GM21526 (cell line): ENCODE results near the gene SUFU.
"Not testable (repeated sequence)": the region's sequence is repeated elsewhere in the genome, so short reads cannot be mapped to it uniquely, and the experiment has no call there.

Source experiments
- ATAC-seq: cut with Tn5 transposase; IDR thresholded peaks from one replicate; pipeline ENCODE4 v1.9.1; 2021; ENCODE audit warnings: moderate library complexity; ENCODE audit not compliant: unreplicated experiment, low FRiP score

SUFU gene

DNA sequence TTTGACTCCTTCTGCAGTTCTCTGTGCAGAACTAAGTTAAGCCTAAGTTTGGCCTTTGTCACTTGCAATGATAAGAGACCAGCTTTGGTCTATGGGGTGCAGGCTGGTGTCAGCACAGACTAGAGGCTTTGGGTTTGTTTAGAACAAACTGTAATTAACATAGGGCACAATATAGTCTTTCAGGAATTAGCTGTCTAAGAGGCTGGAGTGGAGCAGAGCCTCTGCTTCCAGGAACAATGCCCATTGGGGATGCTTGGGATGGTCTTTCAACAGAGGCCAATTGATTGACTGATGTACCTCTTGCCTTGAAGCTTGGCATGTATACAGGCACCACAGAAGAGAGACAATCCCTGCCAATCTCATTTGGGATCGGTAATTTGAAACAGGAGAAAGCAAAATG, 4.7 kb downstream of the SUFU start:
- no peak for ATAC-seq

DNA sequence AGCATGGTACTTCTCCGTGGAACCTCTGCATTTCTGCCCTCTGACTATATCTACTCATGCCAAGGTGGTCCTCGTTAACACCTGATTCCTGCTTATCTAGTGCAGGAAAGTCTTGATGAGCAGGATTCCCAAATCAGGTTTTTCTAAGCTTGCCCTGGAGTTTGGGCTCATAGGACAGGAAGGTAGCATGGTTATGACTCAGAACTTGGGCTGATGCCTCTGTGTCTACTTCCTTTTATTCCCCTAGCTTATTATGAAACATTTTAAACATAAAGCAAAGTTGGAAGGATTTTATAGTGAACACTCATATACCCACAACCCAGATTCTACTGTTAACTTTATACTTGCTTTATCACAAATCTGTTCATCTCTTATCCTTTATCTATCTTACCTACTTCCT, 5.6 kb downstream of the SUFU start:
- ATAC-seq: no peak

- peak; percentile 72 for ATAC-seq
These were observed 8.0 kb downstream of the SUFU start for GRCh38 chr10:102511583-102512274.

DNA sequence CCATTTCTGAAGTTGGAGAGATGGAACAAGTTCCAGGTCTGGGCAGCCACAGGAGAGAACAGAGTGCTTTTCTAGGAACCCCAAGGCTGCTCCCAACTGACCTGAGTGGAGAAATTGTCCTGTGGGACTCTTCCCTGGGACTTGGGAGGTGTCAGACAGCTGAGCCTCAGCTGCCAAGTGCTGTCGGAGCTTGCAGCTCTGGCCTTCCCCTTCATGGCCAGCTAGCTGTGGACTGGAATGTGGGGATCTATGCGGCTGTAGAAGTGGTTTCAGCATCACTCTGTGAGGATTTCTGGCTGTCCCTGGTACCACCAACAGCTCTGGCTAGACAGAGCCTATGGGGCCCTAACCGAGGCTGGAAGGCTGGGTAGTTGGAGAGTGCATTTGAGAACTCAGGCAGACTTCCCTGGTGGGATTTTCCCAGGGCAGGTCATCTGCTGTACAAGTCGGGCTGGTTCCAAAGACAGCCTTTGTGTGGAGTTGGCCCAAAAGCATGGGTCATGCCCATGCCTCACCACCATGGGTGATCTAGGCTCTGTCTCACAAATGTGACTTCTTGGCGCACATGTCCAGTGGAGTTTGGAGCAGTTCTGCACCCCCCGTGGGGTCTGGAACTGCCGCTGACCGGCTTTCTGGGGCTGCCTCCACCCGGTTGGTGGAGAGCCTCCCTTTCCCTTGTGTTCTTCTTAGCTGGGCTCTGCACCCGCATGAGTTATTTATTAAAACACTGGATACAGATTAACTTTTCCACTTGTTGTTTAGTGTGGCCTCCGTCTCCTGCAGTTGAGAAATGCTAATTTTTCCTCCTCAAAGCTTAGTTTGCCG, 10.9 kb downstream of the SUFU start:
- no peak for ATAC-seq

- no peak for ATAC-seq
These were observed 12.0 kb downstream of the SUFU start for GRCh38 chr10:102515724-102516123.

DNA sequence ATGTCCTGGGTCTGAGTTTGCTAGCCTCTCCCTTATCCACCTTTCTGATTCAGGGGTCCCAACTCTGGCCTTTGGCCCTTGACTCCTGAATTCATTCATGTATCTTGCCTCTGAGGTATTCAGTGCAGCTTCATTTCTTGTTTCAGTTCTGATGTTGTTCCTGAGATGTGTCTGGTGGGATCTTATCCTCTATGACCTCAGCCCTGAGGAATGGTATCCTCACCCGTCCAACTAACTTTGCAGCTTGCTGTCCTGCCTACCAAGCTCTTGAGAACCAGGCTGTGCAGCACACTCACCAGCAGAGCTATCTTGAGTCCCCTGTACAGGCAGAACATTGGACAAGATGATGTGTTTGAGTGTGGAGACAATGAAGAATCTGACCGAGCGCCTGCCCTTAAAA, 13.8 kb downstream of the SUFU start:
- ATAC-seq: no peak

DNA sequence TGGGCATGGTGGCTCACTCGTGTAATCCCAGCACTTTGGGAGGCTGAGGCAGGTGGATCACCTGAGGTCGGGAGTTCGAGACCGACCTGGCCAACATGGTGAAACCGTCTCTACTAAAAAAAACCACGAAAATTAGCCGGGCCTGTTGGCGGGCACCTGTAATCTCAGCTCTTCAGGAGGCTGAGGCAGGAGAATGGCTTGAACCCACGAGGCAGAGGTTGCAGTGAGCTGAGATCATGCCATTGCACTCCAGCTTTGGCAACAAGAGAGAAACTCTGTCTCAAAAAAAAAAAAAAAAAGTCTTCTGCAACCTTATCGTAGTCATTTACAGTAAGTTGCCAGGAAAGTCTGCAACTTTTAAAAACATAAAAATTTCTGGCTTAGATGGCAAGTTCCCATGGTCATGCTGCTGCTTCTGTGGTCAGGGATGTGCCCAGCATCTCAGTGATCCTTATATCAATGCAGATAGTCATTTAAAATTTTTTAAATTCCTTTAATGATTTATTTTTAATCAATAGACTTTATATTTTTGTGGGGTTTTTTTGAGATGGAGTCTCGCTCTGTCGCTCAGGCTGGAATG, 15.6 kb downstream of the SUFU start:
- no peak for ATAC-seq

DNA sequence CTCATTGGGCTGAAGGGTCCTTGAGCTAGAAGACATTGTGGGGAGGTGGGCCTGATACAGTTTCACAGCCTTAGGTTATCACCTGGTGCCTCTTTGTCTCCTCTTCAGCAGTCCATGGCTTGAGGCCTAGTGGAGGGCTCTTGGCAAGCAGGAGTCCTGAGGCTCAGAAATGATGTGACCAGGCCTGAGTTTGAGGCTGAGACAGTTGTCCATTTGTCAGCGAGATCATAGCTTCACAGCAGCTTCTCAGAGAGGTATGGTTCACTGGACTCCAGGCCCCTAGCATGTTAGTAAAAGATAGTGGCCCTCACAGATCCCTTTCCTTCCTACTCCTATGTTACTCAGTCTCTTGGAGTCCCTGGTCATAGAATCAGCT, 19.1 kb downstream of the SUFU start:
- ATAC-seq: no peak

- no peak for ATAC-seq
These were observed 19.7 kb downstream of the SUFU start for GRCh38 chr10:102523250-102524029.

DNA sequence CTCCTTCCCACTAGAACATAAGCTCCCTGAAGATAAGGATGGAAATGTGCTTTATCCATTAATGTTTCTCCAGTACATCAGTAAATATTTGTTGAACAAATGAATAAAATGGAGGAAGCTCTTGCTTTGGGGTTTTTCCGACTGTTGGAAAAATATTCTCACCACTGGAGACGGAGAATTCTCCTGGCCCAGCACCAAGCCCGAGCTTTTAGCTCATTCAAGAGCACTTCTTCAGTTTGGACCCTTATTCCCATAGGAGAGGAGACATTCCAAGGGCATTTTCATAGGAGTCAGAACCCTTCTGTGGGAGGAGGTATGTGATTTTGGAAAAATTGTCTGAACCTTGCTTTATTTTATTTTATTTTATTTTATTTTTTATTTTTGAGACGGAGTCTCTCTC, 21.0 kb downstream of the SUFU start:
- ATAC-seq: no peak

GRCh38 chr10:102527546-102527945, 23.8 kb downstream of the SUFU start:
- ATAC-seq: no peak

DNA sequence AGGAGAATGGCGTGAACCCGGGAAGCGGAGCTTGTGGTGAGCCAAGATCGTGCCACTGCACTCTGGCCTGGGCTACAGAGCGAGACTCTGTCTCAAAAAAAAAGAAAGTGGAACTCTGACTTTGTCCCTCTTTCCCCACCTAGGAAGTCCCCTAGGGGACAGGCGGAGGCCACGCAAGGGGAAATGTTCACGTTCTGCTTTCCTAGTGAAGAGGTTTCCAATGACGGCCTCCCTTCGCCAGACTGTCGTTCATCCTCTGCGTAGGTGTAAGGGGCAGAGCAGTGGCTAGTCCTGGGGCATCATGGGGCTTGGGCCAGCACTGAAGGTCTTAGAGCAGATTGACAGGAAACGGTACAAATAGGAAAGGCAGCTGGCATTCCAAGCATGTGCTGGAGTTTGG, 30.6 kb downstream of the SUFU start:
- no peak for ATAC-seq

- ATAC-seq: not testable (repeated sequence)
These were observed 31.2 kb downstream of the SUFU start for GRCh38 chr10:102534966-102535365.

GRCh38 chr10:102535481-102536147, 31.8 kb downstream of the SUFU start:
- no peak for ATAC-seq

- ATAC-seq: no peak
These were observed 33.6 kb downstream of the SUFU start for GRCh38 chr10:102537367-102537766.

DNA sequence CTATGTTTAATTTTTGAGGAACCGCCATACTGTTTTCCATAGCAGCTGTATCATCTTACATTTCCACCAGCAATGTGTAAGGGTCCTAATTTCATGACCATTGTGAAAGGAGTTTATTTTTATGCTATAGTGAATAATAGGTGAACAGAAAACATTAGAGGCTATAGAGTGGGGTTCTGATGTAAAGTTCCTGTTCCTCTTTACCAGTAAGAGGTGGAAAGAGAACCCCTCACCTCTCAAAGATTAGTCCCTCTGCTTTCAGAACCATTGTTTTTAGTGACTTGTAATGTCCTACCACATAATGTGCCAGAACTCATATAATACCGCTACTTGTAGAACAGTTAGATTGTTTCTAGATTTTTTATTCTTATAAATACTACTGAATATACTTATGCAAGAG, 34.2 kb downstream of the SUFU start:
- no peak for ATAC-seq

DNA sequence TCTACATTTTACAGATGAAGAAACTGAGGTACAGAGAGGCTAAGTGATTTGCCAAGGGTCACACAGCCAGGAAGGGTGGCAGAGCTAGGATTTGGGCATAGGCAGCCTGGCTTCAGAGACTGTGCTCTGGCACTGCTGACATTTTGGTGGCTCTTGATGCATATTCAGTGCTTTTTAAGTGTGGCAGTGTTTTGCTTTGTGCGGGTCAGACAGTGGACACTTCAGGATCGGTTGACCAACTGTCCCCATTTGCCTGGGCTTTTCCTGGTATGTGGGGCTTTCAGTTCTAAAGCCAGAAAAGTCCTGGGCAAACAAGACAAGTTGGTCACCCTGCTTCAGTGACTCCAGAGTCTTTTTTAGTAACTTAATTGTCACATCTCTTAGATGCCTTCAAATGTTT, 35.0 kb downstream of the SUFU start:
- ATAC-seq: no peak

DNA sequence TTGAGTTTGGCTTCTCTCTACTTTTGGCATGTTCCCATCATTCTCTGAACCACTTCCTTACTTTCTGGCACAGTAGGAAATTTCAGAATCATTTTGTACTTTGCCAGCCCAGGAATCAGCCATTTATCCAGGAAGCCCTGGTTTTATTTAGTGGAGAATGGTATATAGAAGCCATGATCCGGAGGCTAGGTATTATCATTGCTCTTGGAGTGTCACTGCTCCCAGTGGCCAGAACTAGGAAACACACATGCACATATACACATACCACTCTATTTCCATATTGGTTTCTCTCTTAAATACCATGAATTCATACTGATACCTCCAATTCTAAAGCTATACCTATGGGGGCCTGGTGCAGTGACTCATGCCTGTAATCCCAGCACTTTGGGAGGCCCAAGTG, 36.3 kb downstream of the SUFU start:
- no peak for ATAC-seq

GRCh38 chr10:102542800-102543418, 39.1 kb downstream of the SUFU start:
- ATAC-seq: no peak

GRCh38 chr10:102545265-102545871, 41.6 kb downstream of the SUFU start:
- no peak for ATAC-seq
